GM18505 (cell line): Measurements from ENCODE around the gene LIX1L.

Experiments used
- ATAC-seq: cut with Tn5 transposase; IDR thresholded peaks from one replicate; pipeline ENCODE4 v1.9.1; 2021; ENCODE audit not compliant: unreplicated experiment
- POLR2A ChIP-seq: IDR thresholded peaks from 4 replicates; pipeline ENCODE4 v1.6.1; 2011; ENCODE audit warnings: borderline replicate concordance; ENCODE audit not compliant: insufficient read depth, insufficient read length; ENCODE audit errors: extremely low read depth

Gene LIX1L

DNA sequence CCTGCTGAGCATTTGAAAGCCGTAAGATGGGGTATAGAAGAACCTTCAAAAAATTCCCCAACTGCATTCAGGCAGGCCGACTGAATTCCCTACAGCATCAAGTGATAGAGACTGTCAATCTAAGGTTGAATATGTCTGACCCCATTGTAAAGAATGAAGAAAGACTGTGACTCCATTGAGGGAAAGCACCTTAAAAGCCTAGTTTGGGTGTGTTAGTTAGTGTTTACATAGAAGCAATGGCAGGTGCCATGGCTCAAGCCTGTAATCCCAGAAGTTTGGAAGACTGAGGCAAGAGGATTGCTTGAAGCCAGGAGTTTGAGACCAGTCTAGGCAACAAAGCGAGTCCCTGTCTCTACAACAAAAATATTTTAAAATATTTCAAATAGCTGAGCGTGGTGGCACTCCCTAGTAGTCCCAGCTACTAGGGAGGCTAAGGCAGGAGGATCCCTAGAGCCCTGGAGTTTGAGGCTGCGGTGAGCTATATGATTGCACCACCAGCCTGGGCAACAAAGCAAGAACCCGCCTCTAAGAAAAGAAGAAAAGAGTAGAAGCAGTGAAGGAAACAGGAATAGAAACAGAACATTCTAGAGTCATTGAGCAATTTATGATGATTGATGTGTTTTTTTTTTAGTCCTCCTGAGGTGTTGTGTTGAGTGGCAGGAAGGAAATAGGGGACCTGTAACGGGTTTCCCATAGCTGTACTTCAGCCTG, 22.1 kb upstream of the LIX1L start:
- ATAC-seq: peak; percentile 28
- TF ChIP-seq POLR2A: peak; percentile 44

DNA sequence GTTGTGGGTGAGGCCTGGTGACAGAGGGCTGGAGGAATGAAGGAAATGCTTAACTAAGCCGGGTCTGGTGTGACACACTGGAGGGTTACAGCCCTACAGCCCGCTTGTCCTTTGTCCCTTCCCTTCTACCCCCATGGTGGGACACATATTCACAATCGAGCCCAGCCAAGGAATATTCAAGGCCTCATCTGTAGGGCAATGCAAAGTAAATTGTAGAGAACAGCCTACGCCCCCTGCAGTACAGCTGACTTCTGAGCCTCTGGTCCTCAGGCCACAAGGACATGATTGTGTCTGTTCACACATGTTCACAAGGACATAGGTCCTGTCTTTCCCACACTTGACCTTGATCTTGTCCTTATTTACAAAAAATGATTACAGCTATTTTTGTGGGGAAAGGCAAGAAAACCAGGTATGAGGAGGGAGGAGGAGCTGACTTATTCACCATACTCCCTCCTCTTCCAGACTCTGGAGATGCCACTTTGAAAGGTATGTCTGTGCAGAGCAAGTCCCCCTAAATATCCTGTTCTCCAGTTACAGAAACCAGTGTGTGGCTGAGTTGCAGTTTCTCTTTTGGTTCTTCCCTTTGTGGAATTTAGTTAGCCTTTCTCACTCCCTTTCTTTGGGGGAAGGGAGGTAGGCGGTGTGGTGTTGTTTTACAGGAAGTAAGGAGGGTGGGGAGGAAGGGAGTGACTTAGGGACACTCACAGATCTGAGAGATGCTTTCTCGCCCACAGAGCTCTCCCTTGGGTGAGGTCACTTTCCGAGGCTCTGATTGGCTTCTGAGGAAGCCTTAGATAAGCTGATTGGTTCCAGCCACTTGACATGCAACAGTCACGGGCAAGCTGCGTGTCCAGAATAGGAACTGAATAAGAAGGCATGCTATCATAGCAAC, 21.3 kb upstream of the LIX1L start:
- peak; percentile 80 for ATAC-seq
- TF ChIP-seq POLR2A: peak; percentile 29

DNA sequence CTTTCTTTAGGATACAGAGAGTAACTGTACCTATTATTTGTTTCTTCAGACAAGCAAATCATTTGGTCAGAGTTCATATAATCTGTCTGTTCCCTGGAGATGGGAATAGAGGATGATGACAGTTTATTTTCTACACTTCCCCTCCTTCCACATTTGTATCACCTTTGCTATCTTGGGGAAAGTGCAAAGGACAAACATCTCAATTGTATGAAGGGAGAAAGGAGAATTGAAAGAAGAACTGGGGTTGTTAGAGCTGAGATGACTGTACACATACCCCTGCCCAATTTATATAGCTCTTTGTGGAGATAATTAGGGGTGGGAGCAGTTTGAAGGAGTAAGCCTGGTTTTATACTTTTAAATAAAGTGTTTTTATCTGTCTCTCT, 20.6 kb upstream of the LIX1L start:
- ATAC-seq: no peak
- no peak for TF ChIP-seq POLR2A

DNA sequence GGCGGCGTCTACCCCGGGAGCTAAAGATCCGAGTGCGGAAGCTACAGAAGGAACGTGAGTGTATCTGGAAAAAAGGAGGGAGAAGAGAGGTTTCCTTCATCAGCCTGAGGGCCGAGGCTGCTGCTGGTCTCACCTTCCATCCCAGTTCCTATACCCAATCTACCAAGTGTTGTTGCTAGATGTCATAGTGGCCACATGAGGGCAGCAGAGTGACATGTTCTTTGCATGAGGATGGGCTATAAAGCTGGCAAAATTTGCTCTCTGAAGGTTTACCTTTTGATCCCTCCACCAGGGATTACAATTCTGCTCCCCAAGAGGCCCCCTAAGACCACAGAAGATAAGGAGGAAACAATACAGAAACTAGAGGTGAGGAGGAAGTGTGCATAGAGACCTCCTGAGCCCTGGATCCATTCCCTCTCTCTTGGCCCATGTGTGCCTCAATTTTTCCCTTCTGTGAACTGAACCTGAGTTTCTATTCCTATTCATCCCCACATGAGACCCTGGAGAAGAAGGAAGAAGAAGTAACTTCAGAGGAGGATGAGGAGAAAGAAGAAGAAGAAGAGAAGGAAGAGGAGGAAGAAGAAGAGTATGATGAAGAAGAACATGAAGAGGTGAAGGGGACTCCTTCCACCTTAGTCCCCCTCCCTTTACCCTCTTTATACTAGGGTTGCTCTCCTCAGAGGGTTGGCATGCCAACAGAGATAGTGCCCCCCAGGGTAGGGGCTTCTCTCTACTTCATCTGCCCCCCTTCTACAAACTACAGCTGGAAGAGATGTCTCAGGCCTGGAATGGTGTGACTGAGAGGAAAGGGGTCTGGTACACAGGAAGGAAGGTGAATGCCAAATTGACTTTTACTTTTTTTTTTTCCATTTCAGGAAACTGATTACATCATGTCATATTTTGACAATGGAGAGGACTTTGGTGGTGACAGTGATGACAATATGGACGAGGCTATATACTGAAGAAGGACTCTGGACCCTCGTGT, 20.0 kb upstream of the LIX1L start:
- no peak for TF ChIP-seq POLR2A

DNA sequence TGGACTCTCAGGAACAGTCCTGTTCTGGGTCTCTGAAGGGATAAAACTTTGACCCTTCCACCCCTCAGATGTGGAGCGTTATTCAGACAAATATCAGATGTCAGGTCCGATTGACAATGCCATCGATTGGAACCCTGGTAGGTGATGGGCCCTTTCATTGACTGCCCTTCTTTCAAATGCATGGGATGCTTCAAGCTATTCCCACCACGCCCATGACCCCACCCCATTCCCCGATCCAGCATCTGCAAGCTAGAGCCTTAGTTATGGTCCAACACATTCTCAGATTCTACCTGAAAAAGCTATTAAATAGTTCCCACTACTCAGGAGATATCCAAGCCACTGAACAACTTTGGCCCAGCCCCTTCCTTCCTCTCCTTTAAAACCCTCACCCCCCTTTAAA, 19.2 kb upstream of the LIX1L start:
- TF ChIP-seq POLR2A: no peak
- ATAC-seq: no peak

More for the DNA sequence above, 20.0 kb upstream of the LIX1L start:
- ATAC-seq: no peak

DNA sequence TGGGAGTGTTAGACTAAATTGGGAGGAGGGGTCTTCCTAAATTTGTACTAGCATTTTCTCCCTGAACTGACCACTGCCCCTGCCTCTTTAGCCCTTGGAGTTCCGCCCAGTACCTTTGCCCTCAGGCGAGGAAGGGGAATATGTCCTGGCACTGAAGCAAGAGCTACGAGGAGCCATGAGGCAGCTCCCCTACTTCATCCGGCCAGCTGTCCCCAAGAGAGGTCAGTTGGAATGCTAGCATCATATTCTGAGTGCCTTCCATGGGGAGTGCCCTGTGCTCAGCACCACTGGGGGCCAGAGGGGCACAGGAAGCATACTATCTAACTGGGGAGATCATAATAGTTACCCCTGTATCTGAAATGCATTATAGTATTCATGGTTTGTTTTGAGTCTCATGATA, 17.4 kb upstream of the LIX1L start:
- no peak for TF ChIP-seq POLR2A
- no peak for ATAC-seq

DNA sequence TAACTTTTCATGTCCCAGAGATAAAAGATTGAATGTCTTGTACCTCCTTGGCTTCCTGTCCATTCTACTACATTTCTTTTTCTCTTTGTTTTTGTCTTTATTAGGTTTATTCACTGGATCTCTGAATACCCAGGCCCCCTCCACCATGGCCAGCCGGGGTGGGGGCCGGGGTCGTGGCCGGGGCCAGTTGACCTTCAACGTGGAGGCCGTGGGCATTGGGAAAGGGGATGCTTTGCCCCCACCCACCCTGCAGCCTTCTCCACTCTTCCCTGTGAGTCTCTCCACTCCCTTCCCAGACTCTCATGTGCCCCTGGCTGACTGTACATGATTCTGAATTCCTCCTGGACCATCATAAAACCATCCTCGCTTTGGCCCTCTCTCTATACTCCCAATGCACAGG, 16.9 kb upstream of the LIX1L start:
- no peak for ATAC-seq
- no peak for TF ChIP-seq POLR2A

DNA sequence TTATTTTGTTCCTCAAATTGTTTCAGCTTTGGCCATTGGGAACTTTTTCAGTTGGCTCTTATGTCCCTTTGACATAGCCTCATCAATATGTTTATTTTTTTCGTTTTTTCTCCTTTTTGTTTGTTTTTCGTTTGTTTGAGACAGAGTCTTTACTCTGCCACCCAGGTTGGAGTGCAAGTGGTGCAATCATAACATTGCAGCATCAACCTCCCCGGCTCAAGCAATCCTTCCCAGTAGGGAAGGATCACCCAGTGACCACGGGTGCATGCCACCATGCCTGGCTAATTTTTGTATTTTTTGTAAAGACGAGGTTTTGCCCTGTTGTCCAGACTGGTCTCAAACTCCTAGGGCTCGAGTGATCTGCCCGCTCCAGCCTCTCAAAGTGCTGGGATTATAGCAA, 14.8 kb upstream of the LIX1L start:
- no peak for TF ChIP-seq POLR2A
- ATAC-seq: no peak

DNA sequence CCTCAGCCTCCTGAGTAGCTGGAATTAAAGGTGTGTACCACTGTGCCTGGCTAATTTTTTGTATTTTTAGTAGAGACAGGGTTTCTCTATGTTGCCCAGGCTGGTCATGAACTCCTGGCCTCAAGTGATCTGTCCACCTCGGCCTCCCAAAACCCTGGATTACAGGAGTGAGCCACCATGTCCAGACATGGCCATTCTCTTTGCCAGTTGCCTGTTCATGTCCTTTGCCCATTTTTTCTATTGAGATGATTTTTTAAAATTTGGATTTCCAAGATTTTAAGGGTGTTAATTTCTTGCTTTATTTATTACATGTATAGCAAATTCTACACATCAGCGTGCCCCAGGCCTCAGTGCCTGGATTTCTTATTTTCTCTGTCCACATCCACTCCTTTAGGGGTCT, 9.5 kb upstream of the LIX1L start:
- no peak for ATAC-seq
- no peak for TF ChIP-seq POLR2A

DNA sequence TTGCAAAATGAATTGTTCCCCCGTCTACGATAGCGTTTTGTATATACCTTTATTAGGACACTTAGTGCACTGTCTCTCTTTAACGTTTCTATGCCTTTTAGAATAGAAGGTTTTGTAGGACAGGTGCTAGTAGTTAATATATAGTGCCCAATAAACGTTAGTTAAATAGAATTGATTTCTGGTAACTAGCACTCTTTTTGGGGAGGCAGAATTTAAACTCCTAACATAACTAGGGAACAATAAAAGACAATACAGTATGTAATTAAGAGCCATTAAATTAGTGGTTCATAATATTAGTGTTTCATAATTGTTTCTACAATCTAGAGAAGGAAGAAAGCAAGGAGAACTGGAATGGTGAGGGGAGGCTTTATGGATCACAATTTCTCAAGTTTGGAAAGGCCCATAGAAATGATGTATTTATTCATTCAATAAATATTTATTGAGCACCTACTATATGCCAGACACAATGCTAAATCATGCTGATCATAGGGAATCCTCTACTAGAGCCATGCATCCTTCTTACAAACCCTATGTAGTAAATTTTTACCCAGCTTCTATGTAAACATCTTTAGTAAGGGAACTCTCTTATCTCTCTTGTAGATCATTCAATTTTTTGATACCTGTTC, 7.4 kb upstream of the LIX1L start:
- no peak for ATAC-seq
- no peak for TF ChIP-seq POLR2A

DNA sequence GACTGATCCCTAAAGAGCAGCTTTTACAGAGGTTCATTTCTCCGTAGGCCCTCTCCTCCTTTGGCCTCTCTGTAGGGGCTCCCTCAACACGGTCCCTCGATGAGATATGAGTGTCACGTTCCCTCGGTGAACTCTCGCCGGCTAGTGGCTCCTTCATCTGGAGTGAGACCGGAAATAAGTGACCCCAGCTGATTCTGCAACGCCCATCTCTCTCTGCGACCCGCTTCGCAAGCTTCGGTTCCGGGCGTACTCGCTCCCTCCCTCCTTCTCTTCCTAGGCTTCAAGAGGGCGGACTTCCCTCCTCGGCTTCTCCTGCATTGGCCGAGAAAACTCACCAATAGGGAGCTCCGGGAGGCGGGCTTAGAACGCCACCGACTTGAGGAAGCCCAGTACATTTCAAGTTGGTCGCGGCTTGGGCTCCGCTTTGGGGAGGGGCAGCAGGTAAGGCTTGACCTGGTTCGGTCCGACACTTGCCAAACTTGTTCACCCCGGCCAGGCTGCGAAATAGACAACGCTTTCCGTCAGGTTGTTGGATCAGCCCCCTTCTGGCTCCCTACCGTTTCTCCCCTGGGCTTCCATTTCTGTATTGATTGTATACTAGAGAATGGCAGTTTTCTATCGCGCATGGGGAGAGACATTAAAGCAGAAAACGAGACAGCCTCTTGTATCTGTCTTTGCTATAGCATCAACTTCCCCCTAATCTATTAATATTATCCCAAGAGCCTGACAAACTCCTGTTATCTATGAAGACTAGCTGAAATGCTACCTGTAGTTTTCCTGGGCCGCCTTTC, 6.7 kb upstream of the LIX1L start, which contains the start of the genes ANKRD34A and POLR3GL:
TSS of gene ANKRD34A (minus strand) at position 248 of the 791 bp plus-strand sequence. CDS start 2,816 bp downstream, outside the sequence.
TSS of gene POLR3GL (plus strand) at position 363 of the 791 bp plus-strand sequence. CDS start 10,176 bp downstream, outside the sequence.
- TF ChIP-seq POLR2A: peak; percentile 95
- ATAC-seq: peak; percentile 83
